Activated CD8-positive, alpha-beta T cell treated with anti-CD3 and anti-CD28 coated beads for 36 hours (primary cell): ENCODE data around the gene DENND4A. TPM values are rescaled to one million over a fixed set of nuclear protein-coding genes. Genes with fewer than 3 reads are reported as not detected.
"Not testable (repeated sequence)": the region's sequence is repeated elsewhere in the genome, so short reads cannot be mapped to it uniquely, and the experiment has no call there.

Experiments used
- ATAC-seq: fragments of 200-7000 bp; cut with Tn5 transposase; one replicate; pipeline ENCODE4 v1.10.0; 2021; ENCODE audit warnings: mild to moderate bottlenecking, moderate library complexity
- CTCF ChIA-PET: fragments of 350-600 bp; sonication (Branson Sonifier 250); formaldehyde crosslinking; loops from one replicate; lab custom pipeline; 2021; ENCODE audit warnings: antibody characterized with exemption; lab: Charles Lee
- POLR2A ChIA-PET: fragments of 350-600 bp; sonication (Branson Sonifier 250); formaldehyde crosslinking; loops from one replicate; lab custom pipeline; 2021; ENCODE audit warnings: antibody characterized with exemption; lab: Charles Lee
- DNase-seq: peaks from one replicate; pipeline ENCODE4 v3.0.0-alpha.2; 2020
- H3K27ac Mint-ChIP-seq: one replicate; pipeline ENCODE4 v1.8.0; 2021; ENCODE audit warnings: mild to moderate bottlenecking, mixed read lengths
- H3K27me3 Mint-ChIP-seq: one replicate; pipeline ENCODE4 v1.8.0; 2021; ENCODE audit warnings: mixed read lengths
- H3K36me3 Mint-ChIP-seq: one replicate; pipeline ENCODE4 v1.8.0; 2021; ENCODE audit warnings: low read depth, mixed read lengths
- H3K4me1 Mint-ChIP-seq: one replicate; pipeline ENCODE4 v1.8.0; 2021; ENCODE audit warnings: low read depth, mixed read lengths
- H3K4me3 Mint-ChIP-seq: one replicate; pipeline ENCODE4 v1.8.0; 2021; ENCODE audit warnings: mild to moderate bottlenecking, moderate library complexity, mixed read lengths
- H3K9me3 Mint-ChIP-seq: one replicate; pipeline ENCODE4 v1.8.0; 2021; ENCODE audit warnings: mixed read lengths
- CTCF ChIP-seq: fragments of 200-600 bp; IDR thresholded peaks from one replicate; pipeline ENCODE4 v1.8.0; 2022; ENCODE audit warnings: antibody characterized with exemption, mild to moderate bottlenecking
- intact Hi-C: fragments of 100-400 bp; cut with micrococcal nuclease; formaldehyde crosslinking; loops from one replicate; pipeline ENCODE4 v1.10.0; 2022
- total RNA-seq, 2 experiments: library from RNA; stranded (reverse); gene quantifications; one replicate each; pipeline ENCODE4 v1.2.3, GENCODE V29; 2021

DENND4A gene
- total RNA-seq, 2 experiments from 2014 or later, result 53.1 to 54.7 TPM

- no peak for DNase-seq
- intact Hi-C loops, result no loop called here
- Mint-ChIP-seq H3K4me1 (no peaks in the 10 kb centered on the region), H3K4me3 (no peak within 1 kb of the TSS), H3K27me3 (no peaks in the 10 kb centered on the region), H3K9me3 (no peaks in the 10 kb centered on the region), H3K36me3 (no peaks in the 10 kb centered on the region), H3K27ac (no peak within 1 kb of the TSS)
- no peak for TF ChIP-seq CTCF
- CTCF ChIA-PET, result interaction anchor here (0.9 to 3.5 kb wide), 3 partner anchors 17 to 237 kb away, joined by 3 to 17 read pairs (median 3); no protein-coding TSS in a partner anchor
- ATAC-seq, result no peak
- POLR2A ChIA-PET, result interaction anchor here (0.8 to 1.8 kb wide), 2 partner anchors 11 to 15 kb away, joined by 3 to 6 read pairs; partner anchors contain the start of gene INTS14
These were observed 170.5 kb downstream of the DENND4A start, which contains the start of gene SLC24A1 for GRCh38 chr15:65621638-65622037. Gene SLC24A1, plus strand, starts transcription at chr15:65621938. Its CDS starts 2,143 bp downstream, at chr15:65624081.

- H3K27me3 Mint-ChIP-seq, result no peaks in the 10 kb centered on the region
- no peak for ATAC-seq
- no peak overlapping the region for H3K4me3 Mint-ChIP-seq
- TF ChIP-seq CTCF, result no peak
- ChIA-PET CTCF (interaction anchor here (0.9 to 3.5 kb wide), 2 partner anchors 18 to 236 kb away, joined by 3 to 17 read pairs; no protein-coding TSS in a partner anchor), POLR2A (interaction anchor here (0.8 to 1.8 kb wide), 2 partner anchors 10 to 14 kb away, joined by 3 to 6 read pairs; partner anchors contain the start of gene INTS14)
- H3K36me3 Mint-ChIP-seq, result no peaks in the 10 kb centered on the region
- no peaks in the 10 kb centered on the region for H3K4me1 Mint-ChIP-seq
- intact Hi-C loops, result no loop called here
- H3K27ac Mint-ChIP-seq, result no peak overlapping the region
- DNase-seq, result no peak
- H3K9me3 Mint-ChIP-seq, result no peaks in the 10 kb centered on the region
These were observed 171.3 kb downstream of the DENND4A start for GRCh38 chr15:65620833-65621232.

DNA sequence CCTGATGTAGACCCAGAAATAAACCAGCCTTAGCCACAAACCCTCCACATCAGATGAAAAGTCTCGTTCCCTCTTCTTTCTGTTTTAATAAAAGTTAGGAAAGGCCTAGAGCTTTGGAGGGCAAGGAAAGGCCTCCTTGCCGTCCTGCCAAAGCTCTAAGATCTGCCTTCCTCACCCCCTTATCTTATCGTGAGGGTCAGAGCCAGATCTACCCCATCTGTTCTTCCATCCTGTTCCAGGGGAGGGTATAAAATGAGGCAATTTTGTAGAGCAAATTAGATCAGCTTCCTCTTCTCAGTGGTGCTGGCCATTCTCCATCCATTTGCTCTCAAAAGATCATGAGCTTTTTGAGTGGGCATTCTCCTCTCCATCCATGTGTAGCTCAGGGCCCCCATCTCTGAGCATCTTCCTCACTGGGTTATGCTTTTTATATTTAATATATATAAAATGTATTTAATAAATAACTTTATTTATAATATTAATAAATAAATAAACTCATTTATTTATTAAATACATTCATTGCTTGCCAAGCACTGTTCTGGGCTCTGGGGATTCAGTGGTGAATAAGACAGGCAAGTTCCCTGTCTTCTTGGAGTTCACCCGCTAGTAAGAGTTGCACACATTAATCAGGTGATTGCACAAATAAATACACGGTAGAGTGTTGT is 172.3 kb downstream of the DENND4A start:
- no peaks in the 10 kb centered on the region for H3K36me3 Mint-ChIP-seq
- H3K27me3 Mint-ChIP-seq, result no peaks in the 10 kb centered on the region
- ChIA-PET POLR2A (interaction anchor here (1.3 to 1.4 kb wide), 2 partner anchors 9 to 19 kb away, joined by 3 read pairs; partner anchors contain the start of gene INTS14), CTCF (no interaction called here)
- no peaks in the 10 kb centered on the region for H3K9me3 Mint-ChIP-seq
- DNase-seq (no peak), ATAC-seq (no peak)
- no peak overlapping the region for H3K4me3 Mint-ChIP-seq
- intact Hi-C loops, result no loop called here
- TF ChIP-seq CTCF, result no peak
- H3K27ac Mint-ChIP-seq, result no peak overlapping the region
- no peaks in the 10 kb centered on the region for H3K4me1 Mint-ChIP-seq

DNA sequence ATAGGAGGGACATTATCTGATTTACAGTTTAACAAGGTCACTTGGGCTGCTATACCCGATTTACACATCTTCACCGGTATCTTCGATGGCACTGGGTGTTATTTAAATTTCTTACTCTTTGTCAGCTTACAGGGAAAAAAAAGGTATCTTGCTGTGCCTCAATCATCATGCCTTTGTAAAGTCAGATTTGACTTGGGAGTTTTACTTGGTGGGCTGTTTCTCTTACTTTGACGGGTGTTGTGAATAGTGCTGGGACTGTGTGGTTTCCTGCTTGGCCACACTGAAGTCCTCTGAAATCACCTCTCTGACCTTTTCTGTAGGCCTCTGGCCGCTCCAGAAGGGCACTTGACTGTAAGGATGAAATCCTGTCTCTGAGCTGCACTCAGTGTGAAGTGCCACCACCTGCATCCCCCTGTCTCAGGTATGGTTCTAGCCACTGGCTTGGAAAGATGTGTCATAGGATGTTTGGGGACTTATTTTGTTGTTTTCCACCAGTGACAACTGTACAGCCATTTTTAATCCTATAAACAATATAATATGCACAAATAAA is 173.5 kb downstream of the DENND4A start:
- Mint-ChIP-seq H3K4me1 (peaks cover 3% of the 10 kb centered on the region), H3K9me3 (no peaks in the 10 kb centered on the region), H3K27me3 (no peaks in the 10 kb centered on the region), H3K4me3 (no peak overlapping the region), H3K36me3 (no peaks in the 10 kb centered on the region), H3K27ac (no peak overlapping the region)
- no peak for TF ChIP-seq CTCF
- ChIA-PET POLR2A (interaction anchor here (1.4 kb wide), 1 partner anchor 20 kb away, joined by 3 read pairs; no protein-coding TSS in a partner anchor), CTCF (no interaction called here)
- no peak for DNase-seq
- ATAC-seq, result no peak
- intact Hi-C loops, result no loop called here

GRCh38 chr15:65615887-65616286 is 176.2 kb downstream of the DENND4A start:
- H3K27ac Mint-ChIP-seq, DNase-seq, H3K36me3 Mint-ChIP-seq, ATAC-seq, CTCF ChIA-PET, H3K27me3 Mint-ChIP-seq, POLR2A ChIA-PET, H3K9me3 Mint-ChIP-seq, H3K4me3 Mint-ChIP-seq, intact Hi-C loops: not testable (repeated sequence)
- peaks cover 15% of the 10 kb centered on the region for H3K4me1 Mint-ChIP-seq
